Activated gamma-delta T cell treated with anti-CD3 and anti-CD28 coated beads, Interleukin-2, amount 50 U/mL, for 16 hours (primary cell): ENCODE measurements around the gene OSBPL3.
A peak's percentile ranks its signal among the peaks of the same experiment; 100 is the strongest.
"Not testable (repeated sequence)": the region's sequence is repeated elsewhere in the genome, so short reads cannot be mapped to it uniquely, and the experiment has no call there.

ENCODE experiments used
- DNase-seq: peaks from one replicate; pipeline ENCODE4 v3.0.0-alpha.2; 2020; ENCODE audit warnings: low read depth

The OSBPL3 gene

GRCh38 chr7:24920451-24921361 is 59.3 kb downstream of the OSBPL3 start:
- DNase-seq: no peak

- DNase-seq: no peak
These were observed 62.3 kb downstream of the OSBPL3 start for GRCh38 chr7:24917510-24918239.

- no peak for DNase-seq
These were observed 63.4 kb downstream of the OSBPL3 start for GRCh38 chr7:24916463-24917040.

DNA sequence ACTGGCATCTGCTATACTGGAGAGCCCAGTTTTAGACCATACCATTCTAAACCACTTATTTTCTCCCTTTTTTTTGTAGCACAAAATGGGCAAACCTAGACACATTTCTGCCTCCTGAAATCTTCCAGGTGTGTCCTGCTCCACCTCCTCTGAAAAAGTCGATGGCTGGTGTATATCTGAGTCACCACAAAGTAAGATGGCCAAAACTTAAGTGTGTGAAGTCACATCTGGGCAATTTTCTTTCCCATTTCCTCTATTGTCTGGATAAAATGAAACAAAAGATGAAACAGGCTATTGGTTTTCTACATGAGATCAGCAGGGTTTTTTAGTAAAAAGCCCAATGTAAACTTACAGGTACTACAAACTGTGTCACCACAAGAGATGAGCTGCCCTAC is 65.5 kb downstream of the OSBPL3 start:
- no peak for DNase-seq

GRCh38 chr7:24913801-24914464 is 66.0 kb downstream of the OSBPL3 start:
- DNase-seq: no peak

- DNase-seq: no peak
These were observed 67.0 kb downstream of the OSBPL3 start for GRCh38 chr7:24912874-24913514.

DNA sequence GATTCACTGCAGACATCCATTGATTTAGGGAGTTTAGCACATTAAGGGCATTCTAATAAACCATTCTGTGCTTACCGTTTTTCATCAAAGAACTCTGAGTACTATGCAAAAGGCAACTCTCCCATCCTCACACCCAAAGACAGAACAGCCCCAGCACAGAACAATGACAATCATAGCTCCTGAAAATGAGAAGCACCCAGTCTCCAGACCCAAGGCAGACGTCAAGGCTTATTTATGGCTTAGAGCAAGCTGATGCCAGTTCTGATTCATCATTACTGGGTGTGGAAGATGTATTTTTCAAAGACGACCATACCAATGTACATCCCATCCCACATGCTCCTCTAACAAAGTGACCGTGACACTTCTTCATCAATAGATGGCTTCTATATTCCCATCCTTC is 67.6 kb downstream of the OSBPL3 start:
- no peak for DNase-seq

GRCh38 chr7:24911213-24911603 is 68.8 kb downstream of the OSBPL3 start:
- DNase-seq: peak; percentile 17

DNA sequence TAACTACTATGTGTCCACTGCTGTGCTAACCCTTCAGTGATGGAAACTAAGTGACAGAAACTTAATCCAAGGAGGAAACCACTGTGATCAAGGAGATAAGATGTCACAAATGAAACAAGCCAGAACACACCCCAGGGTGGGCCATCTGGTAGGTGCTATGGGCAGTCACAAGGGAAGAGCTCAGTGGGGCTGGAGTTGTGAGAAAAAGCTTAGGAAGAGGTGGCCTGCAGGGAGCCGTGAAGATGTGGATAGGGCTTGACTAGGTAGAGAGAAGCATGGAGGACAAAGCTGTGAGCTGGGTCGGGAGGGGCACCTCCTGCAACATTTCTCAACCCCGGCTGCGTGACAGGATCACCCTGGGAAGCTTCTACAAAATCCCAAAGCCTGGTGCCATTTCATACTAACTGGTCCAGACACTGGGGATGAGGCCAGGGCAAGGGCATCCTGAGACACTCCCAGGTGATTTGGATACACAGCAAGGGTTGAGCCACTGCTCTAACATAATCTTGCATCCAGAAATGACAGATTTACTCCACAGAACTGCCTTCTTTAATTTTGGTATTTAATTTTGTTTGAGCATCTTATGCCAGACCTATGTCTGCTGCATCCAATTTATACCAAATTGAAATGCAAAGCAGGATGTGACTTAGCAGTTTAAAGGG is 69.3 kb downstream of the OSBPL3 start:
- no peak for DNase-seq

- DNase-seq: no peak
These were observed 71.3 kb downstream of the OSBPL3 start for GRCh38 chr7:24908727-24909126.

DNA sequence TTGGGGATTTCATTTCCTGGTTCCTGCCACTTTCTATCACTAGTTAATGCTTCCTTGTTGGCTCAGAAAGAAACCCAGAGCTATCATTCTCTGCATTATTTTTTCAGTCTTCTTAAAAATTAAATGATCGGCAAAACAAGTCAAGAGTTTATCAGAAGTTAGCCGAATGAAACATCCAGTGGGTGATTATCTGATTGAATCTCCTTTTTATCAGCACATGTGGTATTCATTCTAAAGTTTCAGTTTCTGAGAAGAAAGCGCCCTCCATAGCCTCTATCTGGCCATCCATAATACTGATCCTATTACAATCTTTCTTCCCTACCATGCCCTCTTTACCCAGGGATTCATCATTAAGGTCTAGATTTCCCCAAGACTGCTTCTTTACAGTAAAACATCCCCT is 71.8 kb downstream of the OSBPL3 start:
- no peak for DNase-seq

- DNase-seq: peak; percentile 20
These were observed 72.6 kb downstream of the OSBPL3 start for GRCh38 chr7:24907311-24907886.

- DNase-seq: no peak
These were observed 73.8 kb downstream of the OSBPL3 start for GRCh38 chr7:24905996-24906770.

GRCh38 chr7:24903992-24904391 is 76.0 kb downstream of the OSBPL3 start:
- not testable (repeated sequence) for DNase-seq

GRCh38 chr7:24903559-24903958 is 76.4 kb downstream of the OSBPL3 start:
- no peak for DNase-seq

DNA sequence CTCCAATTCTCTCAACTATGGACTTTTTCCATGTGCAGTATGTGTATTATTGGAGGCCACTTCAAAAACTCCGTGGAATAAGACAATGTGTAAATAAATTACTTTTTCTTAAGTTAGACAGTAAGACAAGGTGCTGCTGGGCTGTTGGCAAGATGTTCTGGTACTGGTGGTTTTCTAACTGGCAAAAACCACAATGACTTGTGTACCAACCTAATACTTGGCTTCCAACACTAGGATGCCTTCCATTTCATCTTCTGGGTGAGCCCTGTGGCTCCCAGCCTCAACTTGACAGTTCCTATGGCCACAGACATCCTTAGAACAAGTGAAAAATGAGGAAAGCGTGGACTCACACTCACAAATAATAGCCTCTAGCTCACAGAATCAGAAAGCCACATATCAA is 77.0 kb downstream of the OSBPL3 start:
- no peak for DNase-seq

GRCh38 chr7:24902276-24902675 is 77.7 kb downstream of the OSBPL3 start:
- DNase-seq: no peak

- DNase-seq: no peak
These were observed 80.1 kb downstream of the OSBPL3 start for GRCh38 chr7:24899905-24900304.

DNA sequence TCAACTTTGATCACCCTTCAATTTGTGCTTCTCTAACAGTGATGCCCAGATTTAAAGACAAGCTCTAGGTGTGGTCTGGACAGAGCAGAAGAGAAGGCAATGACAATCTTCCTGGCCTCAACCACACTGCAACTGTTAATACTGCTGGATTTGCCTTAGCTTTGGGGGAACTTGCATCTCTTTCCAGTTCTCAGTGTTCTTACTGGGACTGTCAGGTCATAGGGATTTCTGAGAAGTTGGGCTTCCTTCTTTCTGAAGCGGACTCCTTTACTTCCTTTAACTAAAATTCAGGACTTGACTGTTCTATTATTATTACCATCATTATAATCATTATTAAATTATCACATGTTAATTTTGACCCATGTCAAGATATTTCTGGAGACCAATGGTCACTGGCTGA is 80.8 kb downstream of the OSBPL3 start:
- DNase-seq: no peak

- DNase-seq: no peak
These were observed 81.3 kb downstream of the OSBPL3 start for GRCh38 chr7:24898691-24899090.
